Kidney (tissue), 14 donors: ENCODE measurements around the gene FAM50A. TPM values are rescaled to one million over a fixed set of nuclear protein-coding genes. Genes with fewer than 3 reads are reported as not detected.

ENCODE experiments used
- DNase-seq, 5 donors: peaks; one replicate each; pipeline ENCODE4 v3.0.0-alpha.2; 2013 to 2020
- FAIRE-seq: peaks from 2 replicates; lab custom pipeline; 2012; peaks lifted over from hg19 to GRCh38; lab: Jason Lieb, UNC
- H3K27ac ChIP-seq, 2 donors: one replicate each; pipeline ENCODE4 v1.7.0; 2013; ENCODE audit warnings: low read depth in 2 of 2, low read length in 2 of 2, inconsistent platforms in 1 of 2
- H3K27me3 ChIP-seq: one replicate; pipeline ENCODE4 v1.7.1; 2013; ENCODE audit warnings: low read length, inconsistent platforms; ENCODE audit not compliant: control insufficient read depth, insufficient read depth
- H3K36me3 ChIP-seq, 3 donors: one replicate each; pipeline versions ENCODE4 v1.7.0 to v1.7.1; 2013; ENCODE audit warnings: low read length in 3 of 3, control low read depth in 1 of 3, inconsistent platforms in 1 of 3; ENCODE audit not compliant: insufficient read depth in 3 of 3, control insufficient read depth in 2 of 3
- H3K4me1 ChIP-seq, 3 donors: one replicate each; pipeline versions ENCODE4 v1.7.0 to v1.7.1; 2013; ENCODE audit warnings: low read length in 3 of 3, inconsistent platforms in 1 of 3, low read depth in 1 of 3; ENCODE audit not compliant: control insufficient read depth in 2 of 3, insufficient read depth in 2 of 3
- H3K4me3 ChIP-seq, 3 donors: one replicate each; pipeline versions ENCODE4 v1.7.0 to v1.8.1; 2013; ENCODE audit warnings: low read length in 3 of 3, control low read depth in 1 of 3, inconsistent platforms in 1 of 3
- H3K9ac ChIP-seq, 3 donors: one replicate each; pipeline versions ENCODE4 v1.7.0 to v1.7.1; 2013; ENCODE audit warnings: low read length in 3 of 3, control low read depth in 1 of 3, inconsistent platforms in 1 of 3
- H3K9me3 ChIP-seq, 3 donors: one replicate each; pipeline versions ENCODE4 v1.7.0 to v1.7.1; 2013; ENCODE audit warnings: low read length in 3 of 3, control low read depth in 1 of 3, inconsistent platforms in 1 of 3; ENCODE audit not compliant: control insufficient read depth in 2 of 3, insufficient read depth in 1 of 3
- intact Hi-C: fragments of 100-400 bp; cut with DNase I; formaldehyde crosslinking; loops from one replicate; pipeline ENCODE4 v1.11.1; 2022
- polyA plus RNA-seq: library from polyadenylated mRNA; stranded (reverse); fragments of 350-450 nt; fragmentation: Illumina TruSeq; extraction: RNeasy Lipid Tissue Mini Kit (QIAGEN cat#74804); gene quantifications from one replicate; pipeline ENCODE4 v1.2.3, GENCODE V29; 2014; ENCODE audit warnings: low read depth, low replicate concordance; ENCODE audit not compliant: insufficient read depth
- total RNA-seq: library from RNA; stranded (reverse); fragmentation: NEBNext Ultra II Directional; extraction: Animal tissue kit (Norgen Biotek cat#: 25700); gene quantifications from one replicate; pipeline ENCODE4 v1.2.1, GENCODE V29; 2021
- TF ChIP-seq, protein P1 (sequence below): IDR thresholded peaks from 3 replicates; pipeline ENCODE4 v1.5.1; 2012; ENCODE audit warnings: mild to moderate bottlenecking, moderate library complexity, borderline replicate concordance; ENCODE audit not compliant: insufficient read depth; ENCODE audit errors: extremely low read depth
- donor health status: control.
- donor health status: control.
- donor health status: control.
- donor health status: control.
- donor health status: control.
- donor health status: DM: yes; HTN: yes; CAD: no.
- donor health status: Normal renal cell carcinoma (clear cell type).

Gene FAM50A
- total and polyA plus RNA-seq, 2 donors from 2014 or later = 46.0 to 112 TPM

DNA sequence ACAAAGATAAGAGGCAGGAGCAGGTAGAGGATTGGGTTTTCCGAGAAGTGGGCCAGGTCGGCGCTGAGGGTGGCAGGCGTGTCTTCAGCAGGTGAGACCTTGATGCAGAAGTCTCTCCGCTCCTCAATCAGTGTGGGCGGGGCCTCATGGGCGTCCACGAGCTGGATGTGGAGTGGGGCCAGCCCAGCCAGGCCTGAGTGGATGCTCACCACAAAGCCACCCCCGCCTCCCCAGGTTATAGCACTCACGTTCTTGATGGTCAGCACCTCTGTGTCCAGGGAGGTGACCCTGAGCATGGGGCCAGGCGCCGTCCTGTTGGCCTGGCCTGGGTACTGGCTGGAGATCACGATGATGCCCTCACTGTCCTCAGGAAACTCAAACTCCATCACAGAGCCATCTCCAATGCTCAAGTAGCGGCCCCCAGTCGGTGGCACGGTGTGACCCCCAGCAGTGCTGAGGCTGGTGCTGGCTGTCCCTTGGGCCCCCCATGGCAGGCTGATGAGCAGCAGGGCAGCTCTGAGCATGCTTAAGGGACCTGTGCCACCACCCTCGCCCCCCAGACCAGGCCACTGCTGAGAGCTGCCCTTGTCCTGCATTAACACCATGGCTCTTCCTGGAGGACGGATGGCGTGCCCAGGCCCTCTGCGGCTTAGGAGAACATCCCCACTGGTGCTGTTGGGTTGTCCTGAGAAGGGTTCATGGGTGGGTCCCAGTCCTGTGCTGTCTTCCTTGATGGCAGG lies 44.6 kb downstream of the FAM50A start:
- no peak overlapping the region for H3K9ac ChIP-seq
- H3K9me3 ChIP-seq = no peaks in the 10 kb centered on the region
- no peak for FAIRE-seq
- DNase-seq = peak in 1 of 5 donors; percentile 71
- intact Hi-C loops = no loop called here
- H3K4me3 ChIP-seq = no peak overlapping the region
- no peaks in the 10 kb centered on the region for H3K27me3 ChIP-seq
- peaks cover 0 to 23% (median 4%) of the 10 kb centered on the region in 3 donors for H3K4me1 ChIP-seq
- peaks cover 0 to 4% (median 3%) of the 10 kb centered on the region in 3 donors for H3K36me3 ChIP-seq
- TF ChIP-seq, protein P1, sequence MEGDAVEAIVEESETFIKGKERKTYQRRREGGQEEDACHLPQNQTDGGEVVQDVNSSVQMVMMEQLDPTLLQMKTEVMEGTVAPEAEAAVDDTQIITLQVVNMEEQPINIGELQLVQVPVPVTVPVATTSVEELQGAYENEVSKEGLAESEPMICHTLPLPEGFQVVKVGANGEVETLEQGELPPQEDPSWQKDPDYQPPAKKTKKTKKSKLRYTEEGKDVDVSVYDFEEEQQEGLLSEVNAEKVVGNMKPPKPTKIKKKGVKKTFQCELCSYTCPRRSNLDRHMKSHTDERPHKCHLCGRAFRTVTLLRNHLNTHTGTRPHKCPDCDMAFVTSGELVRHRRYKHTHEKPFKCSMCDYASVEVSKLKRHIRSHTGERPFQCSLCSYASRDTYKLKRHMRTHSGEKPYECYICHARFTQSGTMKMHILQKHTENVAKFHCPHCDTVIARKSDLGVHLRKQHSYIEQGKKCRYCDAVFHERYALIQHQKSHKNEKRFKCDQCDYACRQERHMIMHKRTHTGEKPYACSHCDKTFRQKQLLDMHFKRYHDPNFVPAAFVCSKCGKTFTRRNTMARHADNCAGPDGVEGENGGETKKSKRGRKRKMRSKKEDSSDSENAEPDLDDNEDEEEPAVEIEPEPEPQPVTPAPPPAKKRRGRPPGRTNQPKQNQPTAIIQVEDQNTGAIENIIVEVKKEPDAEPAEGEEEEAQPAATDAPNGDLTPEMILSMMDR = no peak
- H3K27ac ChIP-seq = no peak overlapping the region

DNA sequence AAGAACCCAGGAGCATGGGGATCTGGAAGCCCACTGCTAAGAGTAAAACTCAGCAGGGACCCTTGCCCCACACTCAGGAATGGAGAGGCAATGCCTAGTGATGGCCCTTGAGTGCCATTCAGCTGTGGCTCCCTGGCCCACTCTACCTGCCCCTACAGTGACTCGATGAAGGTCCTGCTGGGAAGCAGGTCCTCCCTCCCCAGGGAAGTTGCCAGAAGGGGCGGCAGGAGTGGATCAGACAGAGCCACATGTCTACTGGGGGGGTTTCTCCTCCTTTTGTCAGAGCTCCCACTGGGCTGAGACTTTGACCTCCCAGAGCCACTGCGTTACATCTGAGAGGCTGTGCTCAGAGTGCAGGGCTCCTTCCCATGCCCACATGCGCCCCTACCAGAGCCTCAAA lies 45.2 kb downstream of the FAM50A start:
- Histone ChIP-seq H3K36me3 (peaks cover 0 to 4% (median 3%) of the 10 kb centered on the region in 3 donors), H3K27ac (peak overlapping the region in 1 of 2 donors; percentile 28), H3K4me1 (peaks cover 0 to 23% (median 4%) of the 10 kb centered on the region in 3 donors), H3K4me3 (peak overlapping the region in 1 of 3 donors; percentile 66), H3K9me3 (no peaks in the 10 kb centered on the region), H3K27me3 (no peaks in the 10 kb centered on the region), H3K9ac (no peak overlapping the region)
- TF ChIP-seq, protein P1 = no peak
- no peak for DNase-seq
- FAIRE-seq = no peak
- intact Hi-C loops = no loop called here

DNA sequence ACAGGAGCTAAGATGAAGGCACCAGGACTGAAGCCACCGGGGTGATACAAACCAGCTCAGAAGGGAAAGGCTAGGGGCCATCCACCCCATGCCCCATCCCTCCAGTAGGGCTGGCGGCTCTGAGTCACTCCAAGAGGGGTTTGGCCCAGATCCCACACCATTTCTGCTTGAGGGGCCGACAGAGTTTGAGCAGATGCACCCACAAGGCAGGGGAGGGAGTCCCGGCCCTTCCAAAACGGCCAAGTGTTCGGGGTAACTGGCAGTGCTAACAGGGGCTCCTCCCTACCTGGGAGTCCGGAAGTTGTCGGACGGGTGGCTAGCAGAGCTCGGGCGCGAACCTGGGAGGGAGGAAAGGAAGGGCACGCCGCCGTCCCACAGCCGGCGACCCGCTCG lies 46.1 kb downstream of the FAM50A start:
- Histone ChIP-seq H3K27me3 (no peaks in the 10 kb centered on the region), H3K4me3 (peak overlapping the region; percentile 44 to 66 (median 60)), H3K9ac (peak overlapping the region in 2 of 3 donors; percentile 29 to 73), H3K36me3 (no peaks in the 10 kb centered on the region), H3K27ac (peak overlapping the region; percentile 71 to 77), H3K9me3 (no peaks in the 10 kb centered on the region), H3K4me1 (peaks cover 0 to 16% (median 4%) of the 10 kb centered on the region in 3 donors)
- no peak for FAIRE-seq
- DNase-seq = peak in 4 of 5 donors; percentile 17 to 83 (median 45)
- TF ChIP-seq, protein P1 = no peak
- intact Hi-C loops = no loop called here
